ENCODE measurements around the gene PEX11B. TPM values are rescaled to one million over a fixed set of nuclear protein-coding genes. Genes with fewer than 3 reads are reported as not detected.

The PEX11B gene
- total RNA-seq, 2 experiments from 2014 or later: 25.8 to 26.3 TPM

GRCh38 chr1:145878724-145879123 is 39.8 kb downstream of the PEX11B start:
- Mint-ChIP-seq H3K27ac (no peak overlapping the region), H3K4me3 (no peak overlapping the region), H3K27me3 (peaks cover 8% of the 10 kb centered on the region), H3K36me3 (ENCODE audit: low read depth) (no peaks in the 10 kb centered on the region), H3K4me1 (ENCODE audit: low read depth) (no peaks in the 10 kb centered on the region), H3K9me3 (no peaks in the 10 kb centered on the region)
- intact Hi-C loops (cut with micrococcal nuclease): no loop called here
- POLR2A ChIA-PET: interaction anchor here (0.5 to 1.0 kb wide), 3 partner anchors 16 to 67 kb away, joined by 3 to 4 read pairs (median 3); no protein-coding TSS in a partner anchor
- ATAC-seq (no peak), DNase-seq (no peak)
- CTCF ChIA-PET: interaction anchor here (1.1 to 10.2 kb wide), 3 partner anchors 13 to 32 kb away, joined by 4 to 91 read pairs (median 43); partner anchors contain the start of gene NUDT17
- no peak for TF ChIP-seq CTCF (IDR thresholded peaks at IDR 0.05)

- no peaks in the 10 kb centered on the region for H3K36me3 Mint-ChIP-seq (ENCODE audit: low read depth)
- intact Hi-C loops (cut with micrococcal nuclease): no loop called here
- peaks cover 7% of the 10 kb centered on the region for H3K27me3 Mint-ChIP-seq
- no peak overlapping the region for H3K27ac Mint-ChIP-seq
- no peak for TF ChIP-seq CTCF (IDR thresholded peaks at IDR 0.05)
- CTCF ChIA-PET: interaction anchor here (6.9 to 10.2 kb wide), 2 partner anchors 14 to 31 kb away, joined by 43 to 91 read pairs; partner anchors contain the start of gene NUDT17
- no peaks in the 10 kb centered on the region for H3K4me1 Mint-ChIP-seq (ENCODE audit: low read depth)
- ATAC-seq (no peak), DNase-seq (no peak)
- no peak overlapping the region for H3K4me3 Mint-ChIP-seq
- POLR2A ChIA-PET: interaction anchor here (0.5 kb wide), 1 partner anchor 68 kb away, joined by 3 read pairs; no protein-coding TSS in a partner anchor
- no peaks in the 10 kb centered on the region for H3K9me3 Mint-ChIP-seq
Observed at GRCh38 chr1:145877923-145878486, 40.5 kb downstream of the PEX11B start.

GRCh38 chr1:145874646-145875045 is 43.9 kb downstream of the PEX11B start:
- no peak overlapping the region for H3K4me3 Mint-ChIP-seq
- H3K27ac Mint-ChIP-seq: no peak overlapping the region
- no peaks in the 10 kb centered on the region for H3K36me3 Mint-ChIP-seq (ENCODE audit: low read depth)
- CTCF ChIA-PET: interaction anchor here (0.6 to 5.7 kb wide), 3 partner anchors 9 to 29 kb away, joined by 3 to 43 read pairs (median 6); partner anchors contain the start of gene NUDT17
- intact Hi-C loops (cut with micrococcal nuclease): no loop called here
- no peaks in the 10 kb centered on the region for H3K9me3 Mint-ChIP-seq
- peaks cover 13% of the 10 kb centered on the region for H3K4me1 Mint-ChIP-seq (ENCODE audit: low read depth)
- H3K27me3 Mint-ChIP-seq: peaks cover 8% of the 10 kb centered on the region
- no peak for TF ChIP-seq CTCF (IDR thresholded peaks at IDR 0.05)
- POLR2A ChIA-PET: interaction anchor here (1.4 kb wide), 1 partner anchor 15 kb away, joined by 5 read pairs; no protein-coding TSS in a partner anchor
- ATAC-seq (no peak), DNase-seq (no peak)

GRCh38 chr1:145871994-145872924 is 46.3 kb downstream of the PEX11B start:
- ATAC-seq: peak; percentile 81
- Mint-ChIP-seq H3K36me3 (ENCODE audit: low read depth) (no peaks in the 10 kb centered on the region), H3K4me3 (peak overlapping the region; percentile 75), H3K27me3 (peaks cover 8% of the 10 kb centered on the region), H3K4me1 (ENCODE audit: low read depth) (peaks cover 13% of the 10 kb centered on the region), H3K27ac (peak overlapping the region; percentile 27), H3K9me3 (no peaks in the 10 kb centered on the region)
- intact Hi-C loops (cut with micrococcal nuclease): no loop called here
- POLR2A ChIA-PET: interaction anchor here (0.6 to 2.0 kb wide), 14 partner anchors 9 to 73 kb away, joined by 3 to 9 read pairs (median 3); partner anchors contain the start of genes ANKRD35, ITGA10, PEX11B and PIAS3
- DNase-seq: peak; percentile 47
- no peak for TF ChIP-seq CTCF (IDR thresholded peaks at IDR 0.05)
- CTCF ChIA-PET: interaction anchor here (0.7 to 5.7 kb wide), 16 partner anchors 9 to 137 kb away, joined by 3 to 43 read pairs (median 5); partner anchors contain the start of genes ANKRD35, ITGA10, NUDT17 and PIAS3

All from activated CD8-positive, alpha-beta T cell treated with anti-CD3 and anti-CD28 coated beads for 36 hours (primary cell).